DMS79 treated with DMSO at 0.1 percent for 48 hours (cell line): ENCODE results near the gene COBL.

Experiments used
- DNase-seq: peaks from one replicate; lab custom pipeline; 2025; lab: John Stamatoyannopoulos, UW

COBL gene

DNA sequence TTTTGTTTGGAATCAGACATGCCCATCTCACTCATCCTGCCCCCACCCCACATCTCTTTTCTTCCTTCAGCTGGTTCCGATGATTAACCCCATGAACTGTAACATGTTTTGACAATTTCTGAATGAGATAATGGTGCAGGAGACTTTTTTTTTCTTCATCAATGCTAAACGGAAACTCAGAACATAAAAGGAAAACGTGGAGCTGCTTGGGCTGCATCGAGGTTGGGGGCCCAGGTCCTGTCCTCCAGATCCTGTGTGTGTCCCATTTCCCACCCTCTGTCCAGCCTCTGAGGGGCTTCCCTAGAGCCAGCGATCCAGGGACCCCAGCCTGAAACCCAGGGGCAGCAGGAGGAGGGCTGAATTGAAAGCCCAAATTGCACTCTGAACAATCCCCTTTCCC lies 270.1 kb downstream of the COBL start:
- no peak for DNase-seq

DNA sequence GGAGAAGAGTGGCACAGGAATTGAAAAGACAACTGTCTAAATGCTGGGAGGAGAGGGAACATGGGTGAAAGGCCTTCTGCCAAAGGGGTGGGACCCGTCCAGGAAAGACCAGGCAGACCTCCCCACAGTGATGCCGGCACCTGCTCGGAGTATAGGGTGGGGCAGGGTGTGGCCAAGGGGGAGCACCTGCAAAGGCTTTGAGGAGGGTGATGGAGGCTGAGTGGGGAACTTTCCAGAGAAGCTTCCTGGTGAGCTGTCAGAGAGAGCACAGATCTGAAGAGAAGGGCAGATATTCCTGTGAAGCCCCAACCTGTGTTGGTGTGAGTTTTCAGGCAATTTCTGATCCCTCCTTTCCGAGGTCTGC lies 270.5 kb downstream of the COBL start:
- no peak for DNase-seq

- DNase-seq = no peak
Observed at GRCh38 chr7:51045319-51046102, 271.1 kb downstream of the COBL start.

- DNase-seq = no peak
Observed at GRCh38 chr7:51043461-51043860, 273.1 kb downstream of the COBL start.

DNA sequence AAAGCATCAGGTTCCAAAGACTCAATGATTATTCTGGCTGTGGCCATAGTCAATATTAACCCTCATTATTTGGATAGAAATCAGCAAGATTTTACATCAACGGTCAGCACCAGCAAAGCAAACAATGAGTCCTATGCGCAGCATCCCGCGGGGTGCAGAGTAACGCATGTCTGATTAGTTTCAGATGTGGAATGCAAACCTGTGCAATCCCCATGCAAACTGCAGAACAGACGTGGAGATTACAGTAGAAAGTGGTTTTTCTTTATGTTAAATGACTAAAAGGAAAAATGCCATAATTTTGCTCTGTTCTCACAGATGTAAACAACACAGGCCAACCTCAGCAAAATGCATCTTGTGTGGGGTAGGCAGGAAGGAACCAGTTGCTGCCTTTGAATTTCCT lies 275.8 kb downstream of the COBL start:
- DNase-seq = no peak

DNA sequence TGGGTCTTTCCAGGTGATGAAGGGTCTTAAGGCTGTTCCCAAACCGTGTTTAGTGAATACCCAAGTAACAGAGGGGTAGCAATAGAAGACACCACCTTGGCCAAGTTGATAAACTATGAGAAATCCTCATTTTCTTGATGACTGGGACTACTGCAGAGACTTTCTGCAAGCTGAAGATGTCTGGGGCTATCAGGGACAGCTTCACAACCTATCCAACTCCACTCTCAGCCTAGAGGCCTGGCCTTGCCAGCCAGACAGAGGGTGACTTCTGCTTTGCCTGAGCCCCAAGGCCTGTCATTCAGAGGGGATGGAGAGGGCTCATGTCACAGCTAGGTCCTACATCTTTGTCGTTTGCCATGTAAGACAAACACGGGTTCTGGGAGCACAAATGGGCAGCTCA lies 278.0 kb downstream of the COBL start:
- DNase-seq = no peak

DNA sequence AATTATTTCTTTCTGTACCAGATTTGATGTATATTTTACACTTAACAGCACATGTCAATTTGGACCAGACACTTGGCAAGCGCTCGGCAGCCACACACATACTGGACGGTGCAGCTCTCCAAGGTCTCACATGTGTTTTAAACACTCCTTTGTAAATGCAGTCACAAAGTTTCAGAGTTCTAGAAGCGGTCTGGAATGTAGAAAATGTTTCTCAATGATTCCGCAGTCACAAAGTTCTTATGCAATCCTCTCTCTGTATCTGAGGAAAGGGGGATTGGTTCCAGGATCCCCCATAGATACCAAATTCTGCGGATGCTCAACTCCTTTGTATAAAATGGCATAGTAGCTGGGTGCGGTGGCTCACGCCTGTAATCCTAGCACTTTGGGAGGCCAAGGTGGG lies 280.9 kb downstream of the COBL start:
- no peak for DNase-seq

DNA sequence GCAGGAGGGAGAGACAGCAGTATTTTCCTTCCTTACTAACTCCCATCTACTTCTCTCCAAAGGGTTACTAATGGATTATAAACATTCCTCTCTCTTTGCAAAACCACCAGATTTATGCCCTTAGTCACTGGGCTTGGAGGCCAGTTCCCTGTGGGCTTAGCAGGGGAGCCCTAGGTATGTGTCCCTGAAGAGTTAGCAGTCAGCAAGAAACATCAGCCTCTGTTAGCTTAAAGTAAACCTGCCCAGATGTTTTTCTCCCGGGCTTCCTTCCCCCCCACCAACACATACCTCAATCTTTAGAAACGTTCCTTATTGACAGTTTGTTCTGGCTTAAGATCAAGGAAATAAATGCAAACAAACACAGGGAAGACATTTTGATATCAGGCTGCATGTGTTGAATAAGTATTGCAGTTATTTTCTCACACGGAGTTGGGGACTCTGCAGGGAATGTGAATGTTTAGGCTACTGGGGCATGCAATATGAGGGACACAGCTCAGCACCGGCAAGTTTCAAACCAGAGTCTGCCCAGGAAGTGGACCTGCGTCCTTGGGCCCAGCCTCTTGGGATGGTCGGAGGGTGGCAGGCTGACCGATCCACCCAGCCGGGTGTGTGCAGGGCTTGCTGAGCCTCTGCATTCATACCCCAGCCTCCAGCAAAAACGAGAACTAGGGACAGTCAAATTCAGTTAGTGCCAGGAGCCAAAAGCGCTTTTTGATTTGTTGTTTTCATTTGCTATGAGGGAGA lies 281.9 kb downstream of the COBL start:
- no peak for DNase-seq

DNA sequence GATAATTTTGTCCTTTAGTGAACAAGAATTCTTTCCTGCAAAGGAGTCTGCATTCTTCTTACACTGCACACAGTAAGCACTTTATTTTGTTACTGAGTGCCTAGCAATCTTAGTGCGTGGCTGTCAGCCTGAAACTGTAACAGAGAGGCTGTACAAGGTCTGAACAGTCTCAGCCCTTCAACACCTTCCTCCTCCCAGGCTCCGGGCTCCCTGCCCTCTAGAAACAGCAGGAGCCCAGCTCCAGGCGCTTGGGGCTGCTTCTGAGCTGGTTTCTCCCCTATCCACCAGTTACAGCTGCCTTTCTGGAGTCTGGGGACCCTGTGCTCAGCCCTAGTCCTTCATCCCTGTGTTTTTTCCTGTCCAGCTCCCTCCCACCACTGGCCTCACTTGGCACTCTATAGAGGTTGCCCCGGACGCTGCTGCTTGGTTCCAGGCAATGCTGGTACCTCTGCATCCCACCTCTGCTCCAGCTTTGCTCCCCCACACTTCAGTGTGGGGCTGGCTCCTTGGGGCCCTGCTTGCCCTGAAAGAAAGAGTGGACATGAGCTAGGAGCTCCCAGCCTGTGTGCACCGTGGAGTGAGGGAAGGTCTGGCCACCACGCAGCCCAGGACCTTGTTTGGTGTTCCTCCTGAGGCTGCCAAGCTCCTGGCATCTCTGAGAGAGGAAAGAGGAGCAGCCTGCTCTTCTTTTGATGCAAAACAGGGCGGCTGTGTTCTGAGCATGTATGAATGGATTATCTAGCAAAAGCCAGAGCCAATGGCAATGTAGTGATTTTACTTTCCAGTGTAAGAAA lies 282.7 kb downstream of the COBL start:
- DNase-seq = no peak

DNA sequence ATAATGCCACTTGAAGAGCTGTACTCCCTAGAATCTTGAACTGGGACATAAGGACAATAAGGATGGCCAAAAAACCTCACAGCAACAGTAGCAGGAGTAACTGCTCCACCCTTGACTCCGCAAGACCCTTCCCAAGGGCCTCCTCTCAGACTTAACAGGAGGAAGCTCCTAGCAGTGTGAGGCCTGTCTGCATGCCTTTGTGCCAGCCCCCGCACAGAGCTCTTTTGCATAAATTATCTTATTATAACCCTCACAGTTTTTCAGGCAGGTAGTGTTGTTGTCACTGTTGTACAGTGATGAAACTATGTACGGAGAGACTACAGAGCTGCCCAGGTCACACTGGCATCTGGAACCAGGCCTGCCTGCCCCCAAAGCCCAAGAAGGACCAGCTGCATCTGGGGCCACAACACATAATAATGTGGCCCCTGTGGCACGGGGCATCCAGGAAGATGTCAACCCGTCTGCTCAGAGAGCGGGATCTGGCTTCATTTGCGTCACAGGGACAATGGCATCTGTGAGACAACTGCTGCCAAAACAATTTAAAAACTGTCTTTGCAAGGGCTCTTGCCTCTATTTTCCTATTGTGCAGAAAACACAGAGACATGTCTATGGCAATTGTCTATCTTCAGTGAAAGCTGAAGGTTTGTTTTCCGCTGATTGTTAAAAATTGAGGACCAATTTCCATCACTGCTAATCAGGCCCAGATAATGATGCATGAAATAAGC lies 284.7 kb downstream of the COBL start:
- DNase-seq = no peak

DNA sequence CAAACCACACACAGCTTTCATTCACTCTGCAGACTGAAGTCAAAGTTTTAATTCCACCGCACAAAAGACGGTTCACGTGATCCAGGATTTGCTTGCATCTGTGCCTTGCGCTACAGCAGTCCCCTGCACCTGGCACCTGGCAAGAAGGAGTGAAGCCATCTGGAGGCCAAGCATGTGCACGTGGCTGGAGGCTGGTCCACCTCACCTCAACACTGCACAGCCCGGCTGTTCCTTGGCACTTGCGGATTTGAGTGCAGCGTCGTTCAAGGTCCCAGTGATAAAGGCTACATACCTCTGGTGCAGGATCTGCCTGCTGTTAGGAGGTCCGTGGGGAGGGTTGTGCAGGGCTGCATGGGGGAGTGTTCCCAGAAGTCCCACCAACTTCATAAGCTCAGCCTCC lies 285.4 kb downstream of the COBL start:
- DNase-seq = no peak

- DNase-seq = no peak
Observed at GRCh38 chr7:51029701-51030191, 286.9 kb downstream of the COBL start.

DNA sequence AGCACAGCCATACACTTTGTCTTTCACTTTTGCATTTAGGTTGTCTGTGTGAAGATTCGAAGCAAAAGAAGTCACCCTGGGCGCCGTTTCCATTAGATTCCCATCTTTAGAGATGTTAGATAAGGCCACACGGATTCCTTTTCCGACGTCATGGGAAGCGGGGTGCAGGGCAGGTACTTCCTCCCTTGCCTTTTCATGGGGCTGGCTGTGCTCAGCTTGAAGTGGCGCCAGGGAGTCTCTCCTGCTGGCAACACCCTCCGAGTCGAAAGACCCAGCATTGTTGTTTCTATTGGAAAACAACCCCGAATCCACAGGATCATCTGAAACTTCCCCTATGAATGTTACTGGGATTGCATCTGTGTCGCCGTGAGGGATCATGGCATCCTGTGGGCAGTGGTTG lies 287.5 kb downstream of the COBL start:
- DNase-seq = no peak

GRCh38 chr7:51027935-51028830 lies 288.4 kb downstream of the COBL start:
- DNase-seq = no peak

DNA sequence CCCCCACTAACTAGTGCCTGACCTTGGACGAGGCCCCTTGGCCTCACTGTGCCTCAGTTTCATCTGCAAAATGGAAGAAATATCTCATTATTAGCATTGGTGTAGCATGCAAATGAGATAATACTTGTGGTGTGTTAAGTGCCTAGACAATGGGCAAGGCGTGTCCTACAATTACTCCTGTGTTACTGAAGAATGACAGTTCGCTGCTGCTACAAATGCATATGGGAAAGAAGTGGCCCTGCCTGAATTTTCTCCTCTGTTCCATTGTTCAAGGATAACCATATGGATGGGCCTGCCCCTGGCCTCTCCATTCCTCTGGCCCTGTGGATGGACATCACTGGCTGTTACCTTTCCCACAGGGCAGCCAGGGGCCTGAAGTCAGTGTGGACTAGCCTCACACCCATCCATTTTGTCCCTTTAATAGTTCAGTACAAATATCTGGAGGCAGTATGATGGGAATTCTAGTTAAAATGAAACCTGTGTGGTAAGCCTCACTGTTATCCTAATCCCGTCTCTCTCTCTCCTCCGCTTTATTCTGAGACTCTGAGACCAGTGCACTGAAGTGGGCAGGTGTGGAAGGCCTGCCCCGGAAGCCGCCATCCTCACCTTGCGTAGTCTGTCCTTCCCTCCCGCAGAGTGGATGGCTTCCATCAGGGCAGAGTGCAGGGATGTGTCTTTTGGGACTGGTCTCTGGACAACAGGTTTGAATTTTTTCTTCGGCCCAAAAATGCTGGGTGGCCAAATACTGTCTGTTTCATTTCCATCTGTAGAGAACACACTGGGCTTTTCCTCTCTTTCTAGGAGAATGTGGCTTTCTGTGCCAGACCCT lies 289.3 kb downstream of the COBL start:
- DNase-seq = no peak

GRCh38 chr7:51026341-51026740 lies 290.3 kb downstream of the COBL start:
- DNase-seq = no peak

DNA sequence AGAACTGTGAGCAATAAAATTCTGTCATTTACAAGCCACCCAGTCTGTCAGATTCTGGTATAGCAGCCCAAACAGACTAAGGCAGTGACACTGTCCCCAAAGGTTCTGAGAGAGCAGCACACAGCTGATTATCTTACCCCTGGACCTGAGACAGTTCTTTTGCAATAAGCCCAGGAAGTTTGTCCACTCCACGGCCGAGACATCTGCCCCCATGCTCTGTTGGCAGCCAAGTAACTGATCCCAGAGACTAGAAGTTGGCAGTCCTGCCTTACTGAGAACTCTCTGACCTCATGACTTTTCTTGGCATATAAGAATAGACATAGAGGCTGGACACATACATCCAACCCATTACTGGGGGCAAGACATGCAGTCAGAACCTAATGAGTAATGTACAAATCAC lies 290.9 kb downstream of the COBL start:
- no peak for DNase-seq

DNA sequence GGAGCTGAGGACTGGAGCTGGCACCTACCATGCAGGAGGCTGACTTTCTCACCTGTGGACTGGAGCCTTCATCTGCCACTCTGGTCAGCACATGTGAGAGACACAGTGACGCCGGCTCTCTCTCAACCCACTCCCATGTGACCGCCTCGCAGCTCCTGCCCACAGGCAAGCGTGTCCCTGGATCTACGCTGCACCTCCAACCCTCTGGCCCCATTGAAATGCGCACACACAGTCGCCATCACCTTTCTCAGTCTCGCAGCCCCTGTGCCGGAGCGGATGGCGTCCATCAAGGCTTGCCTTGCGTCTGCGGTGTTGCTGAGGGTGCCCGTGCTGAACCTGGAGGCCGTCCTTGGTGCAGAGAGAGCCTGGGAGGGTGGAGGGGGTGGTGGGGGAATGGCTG lies 291.7 kb downstream of the COBL start:
- DNase-seq = no peak

DNA sequence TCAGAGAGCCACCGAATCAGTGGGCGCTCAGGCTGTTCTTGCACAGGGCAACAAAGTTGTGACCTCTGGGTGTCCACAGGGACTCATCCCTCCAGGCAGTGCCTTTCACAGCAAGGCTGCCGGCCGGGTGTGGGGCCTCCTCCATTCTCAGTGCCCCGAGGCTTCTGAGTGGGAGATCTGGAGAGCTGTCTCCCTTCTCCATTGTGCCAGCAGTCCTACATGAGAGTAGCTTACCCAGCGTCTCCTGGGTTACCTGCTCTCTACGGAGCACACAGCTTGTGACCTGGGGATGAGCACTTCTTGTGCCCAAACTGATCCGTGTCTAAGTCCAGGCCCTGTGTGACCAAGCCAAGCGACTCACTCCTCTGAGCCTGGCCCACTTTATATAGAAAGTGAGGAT lies 293.1 kb downstream of the COBL start:
- DNase-seq = no peak

DNA sequence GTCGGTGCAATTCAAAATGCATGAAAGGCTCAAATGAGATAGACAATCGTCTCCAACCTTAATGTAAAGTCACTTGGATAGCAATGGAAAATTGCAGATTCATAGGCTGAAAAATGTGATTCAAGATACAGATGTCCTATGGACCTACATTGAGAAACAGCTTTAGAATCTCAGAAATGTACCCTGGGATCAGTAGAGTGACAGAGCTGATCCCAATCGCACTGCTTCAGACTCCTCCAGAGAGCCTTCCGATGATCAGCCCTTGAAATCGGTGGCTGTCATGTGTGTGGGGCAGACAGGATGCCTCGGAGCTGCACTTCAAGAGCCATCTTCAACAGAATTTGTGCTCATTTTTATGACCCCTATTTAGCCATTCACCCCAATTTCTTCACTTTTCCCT lies 293.8 kb downstream of the COBL start:
- no peak for DNase-seq
